Kidney epithelial cell (primary cell): ENCODE results near the gene TLE1. TPM values are rescaled to one million over a fixed set of nuclear protein-coding genes. Genes with fewer than 3 reads are reported as not detected.

Source experiments
- DNase-seq: peaks from one replicate; pipeline ENCODE4 v3.0.0-alpha.2; 2010; ENCODE audit warnings: low read depth
- H3K27me3 ChIP-seq: 2 replicates; pipeline ENCODE4 v1.6.0; 2011; ENCODE audit warnings: low read length; ENCODE audit not compliant: control insufficient read depth, insufficient read depth
- H3K36me3 ChIP-seq: 2 replicates; pipeline ENCODE4 v1.5.1; 2011; ENCODE audit warnings: low read length; ENCODE audit not compliant: control insufficient read depth, insufficient read depth
- H3K4me3 ChIP-seq: 2 replicates; pipeline ENCODE4 v1.5.1; 2011; ENCODE audit warnings: low read depth, mild to moderate bottlenecking, control low read depth, low read length
- CTCF ChIP-seq: IDR thresholded peaks from 2 replicates; pipeline ENCODE4 v1.5.1; 2011; ENCODE audit warnings: mild to moderate bottlenecking, moderate library complexity, low read length, control low read depth, inconsistent platforms; ENCODE audit not compliant: insufficient read depth, poor library complexity, severe bottlenecking
- total RNA-seq: library from RNA; depleted of rRNA; stranded (reverse); fragments of >200 nt; gene quantifications from 2 replicates; pipeline ENCODE4 v1.2.3, GENCODE V29; 2015

Gene TLE1
- total RNA-seq, 1 donor from 2014 or later, result 64.1 TPM

- Histone ChIP-seq H3K27me3 (no peaks in the 10 kb centered on the region), H3K36me3 (peaks cover 3% of the 10 kb centered on the region), H3K4me3 (no peak overlapping the region)
- no peak for DNase-seq
- TF ChIP-seq CTCF, result no peak
These were observed 89.5 kb downstream of the TLE1 start for GRCh38 chr9:81599837-81600236.

- no peak for DNase-seq
- no peaks in the 10 kb centered on the region for H3K27me3 ChIP-seq
- H3K36me3 ChIP-seq, result peaks cover 3% of the 10 kb centered on the region
- H3K4me3 ChIP-seq, result no peak overlapping the region
- no peak for TF ChIP-seq CTCF
These were observed 90.5 kb downstream of the TLE1 start for GRCh38 chr9:81598811-81599210.

GRCh38 chr9:81598123-81598497, 91.2 kb downstream of the TLE1 start:
- DNase-seq, result no peak
- Histone ChIP-seq H3K27me3 (no peaks in the 10 kb centered on the region), H3K4me3 (no peak overlapping the region), H3K36me3 (peaks cover 3% of the 10 kb centered on the region)
- TF ChIP-seq CTCF, result no peak

- TF ChIP-seq CTCF, result no peak
- no peak for DNase-seq
- no peak overlapping the region for H3K4me3 ChIP-seq
- H3K36me3 ChIP-seq, result peaks cover 3% of the 10 kb centered on the region
- H3K27me3 ChIP-seq, result no peaks in the 10 kb centered on the region
These were observed 91.8 kb downstream of the TLE1 start for GRCh38 chr9:81597419-81598122.

- TF ChIP-seq CTCF, result no peak
- Histone ChIP-seq H3K27me3 (no peaks in the 10 kb centered on the region), H3K4me3 (no peak overlapping the region), H3K36me3 (peaks cover 3% of the 10 kb centered on the region)
- DNase-seq, result no peak
These were observed 92.5 kb downstream of the TLE1 start for GRCh38 chr9:81596679-81597418.
